SH-SY5Y (cell line): ENCODE results near the gene ST6GALNAC2.

ENCODE experiments used
- GATA2 ChIP-seq: IDR thresholded peaks from 2 replicates; pipeline ENCODE4 v1.6.1; 2011; ENCODE audit warnings: mild to moderate bottlenecking, low read depth, low read length
- GATA3 ChIP-seq: IDR thresholded peaks from 2 replicates; pipeline ENCODE4 v1.6.1; 2011; ENCODE audit warnings: low read depth, mild to moderate bottlenecking, low read length, moderate library complexity

Gene ST6GALNAC2

DNA sequence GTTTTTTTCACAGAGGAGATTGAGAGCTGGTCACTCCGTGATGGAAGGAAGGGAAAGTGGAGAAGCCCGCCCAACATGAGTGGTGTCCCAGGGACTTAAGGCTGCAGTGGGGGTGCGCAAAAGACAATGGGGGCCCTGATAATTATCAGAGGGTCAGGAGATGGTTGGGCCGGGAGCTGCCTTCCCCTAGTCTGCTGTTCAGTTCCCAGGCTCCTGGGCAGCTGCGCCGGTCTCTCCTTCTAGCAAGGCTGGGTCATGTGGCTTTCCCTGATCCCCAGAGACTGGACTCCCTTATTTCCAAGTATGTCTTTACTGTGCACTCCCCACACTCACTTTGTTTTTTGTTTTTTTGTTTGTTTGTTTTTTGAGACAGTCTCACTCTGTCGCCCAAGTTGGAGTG is 64.4 kb downstream of the ST6GALNAC2 start:
- no peak for TF ChIP-seq GATA3
- TF ChIP-seq GATA2 = no peak

DNA sequence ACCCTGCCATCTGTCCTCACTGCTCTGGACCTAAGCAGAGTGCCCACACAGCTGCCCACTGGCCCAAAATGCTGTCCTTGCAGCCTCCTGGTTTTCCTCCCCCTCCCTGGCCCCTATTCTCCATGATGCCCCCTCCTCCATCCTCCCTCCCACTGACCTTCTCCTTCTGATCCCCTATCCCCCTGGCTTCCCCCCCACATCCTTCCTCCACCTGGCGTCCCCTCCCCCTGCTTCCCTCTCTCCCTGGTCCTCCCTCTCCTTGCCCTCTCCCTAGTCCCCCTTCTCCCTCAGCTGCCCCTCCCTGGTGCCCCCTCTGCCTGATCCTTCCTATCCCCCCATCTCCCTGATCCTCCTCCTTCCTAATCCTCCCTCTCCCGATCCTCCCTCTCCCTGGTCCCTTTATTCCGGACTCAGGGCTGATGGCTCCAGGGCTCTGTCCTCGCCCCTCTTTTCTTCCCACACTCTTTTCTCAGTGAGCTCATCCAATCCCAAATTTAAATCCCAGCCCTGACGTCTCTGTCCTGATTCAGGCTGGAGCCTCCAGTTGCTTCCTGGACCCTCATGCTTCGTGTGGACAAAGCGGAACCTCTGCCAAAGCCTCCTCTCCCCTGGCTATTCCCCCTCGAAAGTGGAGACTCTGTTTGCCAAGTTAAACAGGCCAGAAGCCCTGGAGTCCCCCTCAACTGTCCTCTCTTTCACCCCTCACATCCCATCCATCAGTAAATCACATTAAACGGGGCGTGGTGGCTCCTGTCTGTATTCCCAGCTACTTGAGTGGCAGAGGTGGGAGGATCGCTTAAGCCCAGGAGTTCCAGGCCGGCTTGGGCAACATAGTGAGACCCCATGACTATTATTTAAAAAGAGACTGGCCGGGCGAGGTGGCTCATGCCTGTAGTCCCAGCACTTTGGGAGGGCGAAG is 66.4 kb downstream of the ST6GALNAC2 start:
- TF ChIP-seq GATA2 = no peak

DNA sequence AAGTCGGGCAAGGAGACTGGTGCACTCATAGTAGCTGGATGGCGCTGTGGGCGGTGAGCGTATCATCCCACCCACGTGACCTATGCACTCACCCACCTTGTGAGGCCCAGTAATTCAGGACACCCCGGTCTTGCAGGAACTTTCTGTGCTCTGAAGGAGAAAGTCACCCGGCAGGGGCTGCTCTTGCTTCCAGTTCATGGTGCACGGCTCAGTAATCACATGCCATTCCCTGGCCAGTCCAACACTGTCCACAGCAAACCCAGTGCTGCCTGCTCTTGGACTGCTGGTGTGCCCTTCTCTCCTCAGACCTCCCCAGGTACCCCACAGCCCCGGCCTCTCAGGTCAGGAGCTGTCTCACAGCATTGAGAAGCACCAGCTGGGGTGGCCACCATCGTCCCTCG is 68.0 kb downstream of the ST6GALNAC2 start:
- no peak for TF ChIP-seq GATA3
- no peak for TF ChIP-seq GATA2
